HPDE6-E6E7 (cell line): ENCODE measurements around the gene ZNF358.
"Not testable (repeated sequence)": the region's sequence is repeated elsewhere in the genome, so short reads cannot be mapped to it uniquely, and the experiment has no call there.

Source experiments
- DNase-seq: peaks from one replicate; pipeline ENCODE4 v3.0.0; 2011; ENCODE audit warnings: missing footprints; ENCODE audit errors: extremely low spot score

Gene ZNF358

DNA sequence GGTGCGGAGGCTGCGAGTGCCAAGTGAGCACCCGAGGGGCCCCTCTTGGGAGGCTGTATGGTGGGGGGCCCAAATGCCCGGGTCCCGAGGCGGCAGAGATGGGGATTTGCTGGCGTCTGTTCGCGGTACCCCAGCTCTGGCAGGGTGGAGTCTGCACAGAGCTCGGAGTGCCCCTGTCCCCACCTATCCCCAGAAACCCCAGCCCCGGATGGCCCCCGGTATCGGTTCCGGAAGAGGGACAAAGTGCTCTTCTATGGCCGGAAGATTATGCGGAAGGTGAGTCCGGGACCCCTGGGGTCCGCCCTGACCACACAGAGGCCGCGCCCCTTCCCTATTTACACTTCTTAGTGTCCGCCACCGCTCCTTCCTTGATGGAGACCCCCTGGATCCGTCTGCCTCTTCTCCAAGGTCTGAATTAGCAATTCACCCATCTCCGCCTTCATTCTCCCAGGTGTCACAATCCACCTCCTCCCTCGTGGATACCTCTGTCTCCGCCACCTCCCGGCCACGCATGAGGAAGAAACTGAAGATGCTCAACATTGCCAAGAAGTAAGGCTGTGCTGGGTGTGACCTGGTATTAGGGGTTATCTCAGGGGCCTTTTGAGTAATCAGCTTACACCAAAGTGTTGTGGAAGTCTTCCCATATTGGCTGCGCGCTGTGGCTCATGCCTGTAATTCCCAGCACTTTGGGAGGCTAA, 20.2 kb downstream of the ZNF358 start:
- no peak for DNase-seq

DNA sequence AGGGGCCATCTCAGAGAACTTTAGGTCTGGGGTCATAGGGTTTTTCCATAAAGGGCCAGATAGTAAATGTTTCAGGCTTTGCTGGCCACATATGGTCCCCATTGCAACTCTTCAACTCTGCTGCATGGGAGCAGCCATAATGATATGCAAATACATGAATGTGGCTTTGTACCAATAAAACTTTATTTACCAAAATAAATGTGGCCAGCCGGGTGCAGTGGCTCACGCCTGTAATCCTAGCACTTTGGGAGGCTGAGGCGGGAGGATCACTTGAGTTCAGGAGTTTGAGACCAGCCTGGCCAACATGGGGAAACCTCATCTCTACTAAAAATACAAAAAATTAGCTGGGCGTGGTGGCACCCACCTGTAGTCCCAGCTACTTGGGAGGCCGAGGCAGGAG, 23.1 kb downstream of the ZNF358 start:
- not testable (repeated sequence) for DNase-seq

DNA sequence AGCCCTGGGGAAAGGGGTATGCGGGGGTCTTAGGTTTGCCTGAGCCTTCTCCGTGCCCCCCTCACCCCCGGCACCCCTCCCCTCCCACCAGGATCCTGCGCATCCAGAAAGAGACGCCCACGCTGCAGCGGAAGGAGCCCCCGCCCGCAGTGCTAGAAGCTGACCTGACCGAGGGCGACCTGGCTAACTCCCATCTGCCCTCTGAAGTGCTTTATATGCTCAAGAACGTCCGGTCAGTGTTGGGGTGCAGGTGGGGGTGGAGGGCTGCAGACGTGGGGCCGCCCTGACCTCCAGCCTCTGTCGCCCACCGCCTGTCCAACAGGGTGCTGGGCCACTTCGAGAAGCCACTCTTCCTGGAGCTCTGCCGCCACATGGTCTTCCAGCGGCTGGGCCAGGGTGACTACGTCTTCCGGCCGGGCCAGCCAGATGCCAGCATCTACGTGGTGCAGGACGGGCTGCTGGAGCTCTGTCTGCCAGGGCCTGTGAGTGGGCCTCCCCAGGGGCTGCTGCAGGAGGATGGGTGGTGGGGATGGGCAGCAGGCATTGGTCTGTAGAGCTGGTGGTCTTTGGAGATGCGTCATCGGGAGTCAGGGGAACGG, 24.0 kb downstream of the ZNF358 start:
- no peak for DNase-seq

DNA sequence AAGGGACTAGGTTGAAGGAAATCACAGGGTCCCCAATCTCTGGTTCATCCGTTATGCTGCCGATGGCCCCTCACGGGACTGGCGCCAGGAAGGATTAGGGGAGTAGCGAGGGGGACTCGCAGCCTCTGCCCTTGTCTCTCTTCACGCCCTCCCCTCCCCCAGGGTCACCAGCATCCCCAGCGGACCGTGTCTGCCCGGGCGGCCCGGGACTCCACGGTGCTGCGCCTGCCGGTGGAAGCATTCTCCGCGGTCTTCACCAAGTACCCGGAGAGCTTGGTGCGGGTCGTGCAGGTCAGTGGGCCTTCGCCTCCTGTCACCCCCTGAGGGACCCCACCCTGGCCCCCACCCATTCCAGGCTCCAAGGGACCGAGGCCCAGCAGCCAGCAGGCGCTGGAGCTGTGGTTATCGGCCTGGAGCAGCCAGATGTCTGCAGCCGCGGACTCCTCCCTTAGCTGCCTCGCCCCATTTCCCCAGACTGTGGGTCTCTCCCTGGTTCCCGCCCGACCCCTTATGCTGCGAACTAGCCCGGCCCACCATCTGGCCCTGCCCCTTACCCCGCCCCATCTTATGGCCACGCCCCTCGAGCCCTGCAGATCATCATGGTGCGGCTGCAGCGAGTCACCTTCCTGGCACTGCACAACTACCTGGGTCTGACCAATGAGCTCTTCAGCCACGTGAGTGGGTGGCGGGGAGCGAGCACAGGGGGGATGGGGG, 25.0 kb downstream of the ZNF358 start:
- no peak for DNase-seq

DNA sequence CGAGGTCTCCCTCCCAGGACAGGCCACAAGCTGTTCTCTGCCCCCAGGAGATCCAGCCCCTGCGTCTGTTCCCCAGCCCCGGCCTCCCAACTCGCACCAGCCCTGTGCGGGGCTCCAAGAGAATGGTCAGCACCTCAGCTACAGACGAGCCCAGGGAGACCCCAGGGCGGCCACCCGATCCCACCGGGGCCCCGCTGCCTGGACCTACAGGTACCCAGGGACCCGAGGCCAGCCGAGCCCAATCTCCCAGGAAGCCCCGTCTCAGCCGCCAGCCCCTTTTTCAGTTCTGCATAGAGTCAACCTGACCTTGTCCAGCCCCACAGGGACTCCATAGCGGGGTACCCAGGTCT, 25.5 kb downstream of the ZNF358 start:
- DNase-seq = no peak

DNA sequence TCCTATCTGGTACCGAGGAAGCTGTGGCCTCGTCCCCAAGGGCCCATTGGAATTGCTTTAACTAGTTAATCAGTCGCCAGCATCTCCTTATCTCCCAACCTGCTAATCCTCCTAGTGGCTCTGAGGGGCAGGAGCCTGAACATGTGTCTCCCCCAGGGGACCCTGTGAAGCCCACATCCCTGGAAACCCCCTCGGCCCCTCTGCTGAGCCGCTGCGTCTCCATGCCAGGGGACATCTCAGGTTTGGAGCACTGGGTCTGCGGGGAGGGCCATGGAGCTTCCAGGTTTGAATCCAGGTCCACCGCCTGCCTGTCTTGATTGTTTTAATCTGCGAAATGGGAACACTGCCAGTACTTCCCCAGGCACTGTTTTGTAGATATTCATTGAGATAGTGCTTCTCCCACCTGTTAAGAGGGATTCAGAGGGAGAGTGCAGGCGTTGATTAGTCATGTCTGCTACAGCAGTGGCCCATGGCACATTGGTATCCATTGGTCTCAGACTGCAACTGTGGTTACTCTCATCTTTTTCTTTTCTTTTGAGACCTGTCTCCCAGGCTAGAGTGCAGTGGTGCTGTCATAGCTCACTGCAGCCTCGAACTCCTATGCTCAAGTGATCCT, 26.0 kb downstream of the ZNF358 start:
- DNase-seq = no peak

DNA sequence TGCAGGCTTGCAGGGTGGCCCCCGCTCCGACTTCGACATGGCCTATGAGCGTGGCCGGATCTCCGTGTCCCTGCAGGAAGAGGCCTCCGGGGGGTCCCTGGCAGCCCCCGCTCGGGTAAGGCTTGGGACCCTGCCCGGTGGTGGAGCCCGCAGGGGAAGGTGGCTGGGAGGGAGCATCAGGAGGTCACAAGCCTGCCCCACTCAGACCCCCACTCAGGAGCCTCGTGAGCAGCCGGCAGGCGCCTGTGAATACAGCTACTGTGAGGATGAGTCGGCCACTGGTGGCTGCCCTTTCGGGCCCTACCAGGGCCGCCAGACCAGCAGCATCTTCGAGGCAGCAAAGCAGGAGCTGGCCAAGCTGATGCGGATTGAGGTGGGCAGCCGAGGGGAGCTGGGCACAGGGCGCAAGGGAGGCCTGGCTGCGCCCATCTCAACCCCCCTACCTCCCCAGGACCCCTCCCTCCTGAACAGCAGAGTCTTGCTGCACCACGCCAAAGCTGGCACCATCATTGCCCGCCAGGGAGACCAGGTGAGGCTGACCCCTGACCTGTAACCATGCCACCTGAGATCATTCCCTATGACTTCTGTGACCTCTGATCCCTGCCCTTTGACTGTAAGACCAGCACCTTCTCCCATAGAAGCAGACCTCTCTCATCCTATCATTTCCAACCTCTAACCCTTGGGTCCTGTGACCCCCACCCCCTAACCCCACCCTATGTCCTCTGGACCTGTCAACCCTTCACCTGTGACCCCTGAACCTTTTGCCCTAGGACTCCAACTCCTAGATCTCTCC, 26.8 kb downstream of the ZNF358 start:
- DNase-seq = no peak

DNA sequence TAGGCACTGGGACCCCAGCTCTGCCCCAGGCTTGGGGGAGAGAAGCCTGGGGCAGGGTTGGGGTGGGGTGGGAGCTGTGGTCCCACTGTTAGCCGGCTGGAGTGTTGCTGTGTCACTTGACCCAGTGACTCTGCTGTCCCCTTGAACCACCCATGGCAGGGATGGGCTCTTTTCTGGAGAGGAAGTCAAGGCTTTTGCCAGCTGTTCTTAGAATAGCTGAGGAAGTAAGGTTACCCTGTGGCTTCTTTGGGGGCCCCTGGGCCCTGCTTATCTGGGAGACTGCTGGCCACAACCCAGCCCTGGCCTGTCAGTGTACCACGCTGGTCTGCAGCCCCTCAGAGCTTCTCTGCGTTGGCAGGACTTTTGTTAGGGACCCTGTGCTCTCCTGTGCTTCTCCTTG, 28.7 kb downstream of the ZNF358 start:
- no peak for DNase-seq

DNA sequence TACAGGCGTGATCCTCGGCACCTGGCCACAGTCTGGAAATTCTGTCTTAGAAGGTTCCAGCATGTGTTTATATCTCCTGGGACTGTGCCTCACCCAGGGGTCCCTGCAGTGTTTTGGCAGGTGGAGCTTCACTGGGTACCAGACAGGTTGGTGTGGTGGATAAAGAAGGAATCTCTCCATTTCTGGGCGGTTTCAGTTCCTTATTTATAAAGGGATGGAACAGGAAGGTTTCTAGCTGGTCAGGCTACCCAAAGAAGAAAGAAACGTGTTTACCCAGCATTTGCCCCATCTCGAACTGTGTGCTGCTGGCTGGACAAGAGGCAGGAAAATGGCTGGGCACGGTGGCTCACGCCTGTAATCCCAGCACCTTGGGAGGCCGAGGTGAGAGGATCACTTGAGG, 29.4 kb downstream of the ZNF358 start:
- no peak for DNase-seq

DNA sequence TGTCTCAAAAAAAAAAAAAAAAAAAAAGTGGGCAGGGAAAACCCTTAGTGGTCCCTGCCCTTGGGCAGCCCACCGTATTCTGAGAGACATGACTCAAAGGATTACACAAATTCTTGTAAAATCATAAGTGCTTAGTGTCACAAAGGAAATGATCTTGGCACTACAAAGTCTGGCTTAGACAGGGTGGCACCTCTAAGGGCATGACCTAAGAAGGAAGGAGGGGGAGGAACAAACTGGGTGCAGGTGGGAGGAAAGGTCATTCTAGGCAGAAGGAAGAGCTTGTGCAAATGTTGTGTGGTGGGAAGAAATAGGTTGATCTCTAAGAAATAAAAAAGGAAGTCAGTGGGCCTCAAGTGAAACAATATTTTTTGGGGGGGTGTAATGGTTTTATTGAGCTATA, 30.0 kb downstream of the ZNF358 start:
- no peak for DNase-seq

DNA sequence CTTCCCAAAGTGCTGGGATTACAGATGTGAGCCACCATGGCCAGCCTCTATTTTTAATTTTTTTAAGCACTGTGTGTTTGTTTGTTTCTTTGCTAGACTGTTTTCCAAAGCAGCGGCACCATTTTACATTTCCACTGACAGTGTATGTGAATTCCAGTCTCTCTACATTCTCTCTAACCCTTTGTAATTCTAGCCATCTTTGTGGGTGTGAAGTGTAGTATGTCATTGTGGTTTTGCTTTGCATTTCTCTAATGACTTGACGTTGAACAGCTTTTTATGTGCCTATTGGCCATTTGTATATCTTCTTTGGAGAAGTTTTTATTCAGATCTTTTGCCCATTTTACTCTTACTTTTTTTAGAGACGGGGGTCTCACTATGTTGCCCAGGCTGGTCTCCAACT, 31.3 kb downstream of the ZNF358 start:
- DNase-seq = no peak

DNA sequence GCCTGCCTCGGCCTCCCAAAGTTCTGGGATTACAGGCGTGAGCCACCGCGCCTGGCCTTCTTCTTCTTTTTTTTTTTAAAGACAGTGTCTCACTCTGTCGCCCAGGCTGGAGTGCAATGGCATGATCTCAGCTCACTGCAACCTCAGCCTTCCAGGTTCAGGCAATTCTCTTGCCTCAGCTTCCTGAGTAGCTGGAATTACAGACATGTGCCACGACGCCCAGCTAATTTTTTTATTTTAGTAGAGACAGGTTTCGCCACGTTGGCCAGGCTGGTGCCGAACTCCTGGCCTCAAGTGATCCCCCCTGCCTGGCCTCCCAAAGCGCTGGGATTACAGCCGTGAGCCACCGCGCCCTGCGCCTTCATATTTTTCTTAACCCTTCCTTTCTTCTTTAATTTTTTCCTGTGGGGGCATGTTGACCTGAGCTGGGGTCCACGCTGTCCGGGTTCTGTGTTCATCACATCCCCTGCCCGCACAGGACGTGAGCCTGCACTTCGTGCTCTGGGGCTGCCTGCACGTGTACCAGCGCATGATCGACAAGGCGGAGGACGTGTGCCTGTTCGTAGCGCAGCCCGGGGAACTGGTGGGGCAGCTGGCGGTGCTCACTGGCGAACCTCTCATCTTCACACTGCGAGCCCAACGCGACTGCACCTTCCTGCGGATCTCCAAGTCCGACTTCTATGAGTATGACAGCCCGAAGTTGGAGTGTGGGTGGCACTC, 33.7 kb downstream of the ZNF358 start:
- DNase-seq = no peak

DNA sequence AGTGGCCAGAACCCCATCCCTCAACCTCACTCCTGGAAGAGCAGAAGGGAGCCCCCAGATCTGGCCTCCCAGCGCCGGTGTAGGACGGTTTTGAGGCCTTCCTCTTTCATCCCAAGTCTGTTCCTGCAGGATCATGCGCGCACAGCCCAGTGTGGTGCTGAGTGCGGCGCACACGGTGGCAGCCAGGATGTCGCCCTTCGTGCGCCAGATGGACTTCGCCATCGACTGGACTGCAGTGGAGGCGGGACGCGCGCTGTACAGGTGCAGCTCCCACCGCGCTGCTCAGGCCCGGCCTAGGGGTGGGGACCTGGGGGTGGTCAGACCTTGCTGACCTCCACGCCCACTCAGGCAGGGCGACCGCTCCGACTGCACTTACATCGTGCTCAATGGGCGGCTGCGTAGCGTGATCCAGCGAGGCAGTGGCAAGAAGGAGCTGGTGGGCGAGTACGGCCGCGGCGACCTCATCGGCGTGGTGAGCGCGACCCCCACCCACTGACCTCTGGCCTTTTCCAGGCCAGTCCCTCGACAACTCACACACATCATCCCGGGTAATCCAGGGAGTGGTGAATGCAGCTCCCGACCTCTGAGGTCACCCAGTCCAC, 34.4 kb downstream of the ZNF358 start:
- DNase-seq = no peak

DNA sequence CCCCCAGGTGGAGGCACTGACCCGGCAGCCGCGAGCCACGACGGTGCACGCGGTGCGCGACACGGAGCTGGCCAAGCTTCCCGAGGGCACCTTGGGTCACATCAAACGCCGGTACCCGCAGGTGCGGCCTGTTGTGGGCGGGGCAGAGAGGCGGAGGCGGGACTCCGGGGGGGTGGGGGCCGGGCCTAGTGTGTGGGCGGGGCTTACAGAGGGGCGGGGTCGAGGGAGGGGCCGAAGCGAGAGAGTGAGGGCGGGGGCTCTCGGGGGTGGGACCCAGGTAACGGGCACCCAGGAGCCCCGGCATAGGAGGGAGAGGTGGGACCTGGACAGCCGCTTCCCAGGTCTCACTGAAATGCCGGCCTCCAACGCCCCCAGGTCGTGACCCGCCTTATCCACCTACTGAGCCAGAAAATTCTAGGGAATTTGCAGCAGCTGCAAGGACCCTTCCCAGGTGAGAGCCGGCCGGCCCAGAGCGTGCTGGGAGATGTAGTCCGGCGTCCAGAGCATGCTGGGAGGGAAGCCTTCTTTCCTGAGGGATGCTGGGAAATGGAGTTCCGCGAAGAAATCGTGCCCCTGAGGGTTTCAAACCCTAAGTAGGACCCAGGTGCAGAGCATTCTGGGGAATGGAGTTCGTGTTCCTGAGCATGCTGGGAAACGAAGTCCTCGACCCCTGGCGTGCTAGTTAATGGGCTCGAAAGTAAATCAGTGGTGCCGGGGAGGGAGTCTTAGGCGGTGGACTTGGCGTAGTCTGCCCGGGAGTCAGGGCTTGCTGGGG, 35.3 kb downstream of the ZNF358 start:
- no peak for DNase-seq

DNA sequence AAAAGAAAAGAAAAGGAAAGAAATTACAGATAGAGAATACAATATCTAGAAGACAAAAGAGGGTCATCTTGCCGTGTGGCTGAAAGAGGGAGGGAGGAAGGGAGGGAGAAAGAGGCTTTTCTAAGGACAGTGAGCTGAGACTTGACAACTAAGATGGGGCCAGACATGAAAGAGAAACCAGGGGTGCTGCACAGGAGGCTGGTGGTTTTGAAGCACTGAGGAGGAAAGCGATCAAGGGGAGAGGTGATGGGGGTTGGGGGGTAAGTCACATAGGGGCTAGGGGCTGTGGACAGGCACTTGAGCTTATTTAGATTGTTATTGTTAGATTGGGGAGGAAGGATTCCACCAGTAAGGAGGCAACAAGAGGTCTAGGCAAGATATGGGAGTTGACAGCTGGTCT, 36.9 kb downstream of the ZNF358 start:
- DNase-seq = no peak

DNA sequence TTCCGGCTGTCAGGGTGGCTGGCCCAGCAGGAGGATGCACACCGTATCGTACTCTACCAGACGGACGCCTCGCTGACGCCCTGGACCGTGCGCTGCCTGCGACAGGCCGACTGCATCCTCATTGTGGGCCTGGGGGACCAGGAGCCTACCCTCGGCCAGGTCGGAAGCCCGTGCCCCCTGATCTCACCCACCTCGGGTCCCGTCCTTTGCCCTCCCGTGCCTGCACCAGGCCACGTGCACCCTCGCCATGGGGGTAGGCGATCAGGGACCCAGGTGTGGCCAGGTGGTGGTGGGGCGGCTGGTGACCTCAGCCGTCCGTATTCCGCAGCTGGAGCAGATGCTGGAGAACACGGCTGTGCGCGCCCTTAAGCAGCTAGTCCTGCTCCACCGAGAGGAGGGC, 38.7 kb downstream of the ZNF358 start:
- no peak for DNase-seq

DNA sequence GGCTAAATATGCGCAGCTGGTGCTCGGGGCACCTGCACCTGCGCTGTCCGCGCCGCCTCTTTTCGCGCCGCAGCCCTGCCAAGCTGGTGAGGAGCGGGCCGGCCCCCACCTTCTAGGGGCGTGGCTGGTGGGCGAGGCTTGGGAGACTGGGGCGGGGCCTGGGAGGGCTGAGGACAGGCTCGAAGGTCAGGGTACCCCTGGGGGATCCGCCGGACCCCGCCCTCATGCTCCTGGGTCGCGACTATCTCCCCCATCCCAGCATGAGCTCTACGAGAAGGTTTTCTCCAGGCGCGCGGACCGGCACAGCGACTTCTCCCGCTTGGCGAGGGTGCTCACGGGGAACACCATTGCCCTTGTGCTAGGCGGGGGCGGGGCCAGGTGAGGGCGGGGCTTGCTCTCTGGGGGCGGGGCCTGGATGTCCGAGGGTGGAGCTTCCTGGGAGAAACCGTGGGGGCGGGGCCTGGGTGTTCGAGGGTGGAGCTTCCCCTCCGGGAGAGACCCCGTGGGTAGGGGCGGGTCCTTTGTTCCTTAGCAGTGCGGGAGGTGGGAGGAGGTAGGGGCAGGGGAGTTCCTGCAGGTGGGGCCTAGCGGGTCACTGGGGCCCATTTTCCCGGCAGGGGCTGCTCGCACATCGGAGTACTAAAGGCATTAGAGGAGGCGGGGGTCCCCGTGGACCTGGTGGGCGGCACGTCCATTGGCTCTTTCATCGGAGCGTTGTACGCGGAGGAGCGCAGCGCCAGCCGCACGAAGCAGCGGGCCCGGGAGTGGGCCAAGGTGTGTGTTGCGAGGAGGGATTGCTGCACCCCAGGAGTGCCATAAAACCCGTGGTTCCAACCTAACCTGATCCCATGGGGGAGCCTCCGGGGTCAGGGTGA, 39.3 kb downstream of the ZNF358 start:
- no peak for DNase-seq

DNA sequence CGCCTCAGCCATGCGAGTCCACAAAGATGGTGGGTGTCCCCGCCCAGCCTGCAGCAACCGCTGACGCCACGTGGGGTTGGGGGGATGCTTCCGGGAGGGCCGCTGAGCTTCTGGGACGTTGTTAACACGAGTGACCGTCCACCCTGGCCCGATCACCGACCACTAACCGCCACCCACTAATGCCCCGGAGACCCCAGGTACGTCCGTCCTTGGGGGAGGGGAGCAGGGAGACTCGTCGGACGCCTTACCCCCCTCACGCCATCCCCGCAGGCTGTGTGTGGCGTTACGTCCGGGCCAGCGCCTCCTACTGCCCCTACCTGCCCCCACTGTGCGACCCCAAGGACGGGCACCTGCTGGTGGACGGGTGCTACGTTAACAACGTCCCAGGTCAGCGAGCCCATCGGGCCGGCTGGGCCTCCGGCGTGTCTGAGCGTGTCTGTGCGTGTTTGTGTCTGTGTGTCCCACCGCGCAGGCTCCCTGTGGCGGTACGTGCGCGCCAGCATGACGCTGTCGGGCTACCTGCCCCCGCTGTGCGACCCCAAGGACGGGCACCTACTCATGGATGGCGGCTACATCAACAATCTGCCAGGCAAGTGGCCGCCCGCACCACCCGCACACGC, 40.9 kb downstream of the ZNF358 start:
- DNase-seq = no peak

DNA sequence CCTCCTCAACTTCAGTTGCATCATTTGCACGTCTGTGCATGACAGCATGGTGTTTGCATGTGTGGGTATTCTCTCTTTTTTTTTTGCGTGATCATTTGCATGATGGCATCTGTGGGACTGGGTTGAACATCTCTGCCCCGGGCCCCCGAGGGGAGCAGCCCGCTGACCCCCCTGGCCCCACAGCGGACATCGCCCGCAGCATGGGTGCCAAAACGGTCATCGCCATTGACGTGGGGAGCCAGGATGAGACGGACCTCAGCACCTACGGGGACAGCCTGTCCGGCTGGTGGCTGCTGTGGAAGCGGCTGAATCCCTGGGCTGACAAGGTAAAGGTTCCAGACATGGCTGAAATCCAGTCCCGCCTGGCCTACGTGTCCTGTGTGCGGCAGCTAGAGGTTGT, 42.8 kb downstream of the ZNF358 start:
- no peak for DNase-seq
